ENCODE measurements around the gene IL9. TPM values are rescaled to one million over a fixed set of nuclear protein-coding genes. Genes with fewer than 3 reads are reported as not detected.
"Not testable (repeated sequence)": the region's sequence is repeated elsewhere in the genome, so short reads cannot be mapped to it uniquely, and the experiment has no call there.

IL9 gene
- total RNA-seq, 8 experiments from 2014 or later, result not detected

- Histone ChIP-seq H3K4me1 (replicated peaks in 1 of 2) (peaks cover 0 to 15% of the 10 kb centered on the region in 2 donors), H3K27ac (no peak overlapping the region), H3K4me3 (no peak overlapping the region)
- WGBS, 10 experiments, result 80 to 100% (median 97%) methylated on average over 1 to 2 of the region's 2 CpGs; no CpG with 5 or more reads in 6 of the 10 experiments
- ATAC-seq (replicated peaks in 6 of 8), result no peak
- in situ Hi-C loops (cut with MboI; ENCODE audit: low pct_unique_long_range_greater_than_20kb in 2 of 9, low sequenced_read_pairs in 9 of 9, unreplicated experiment in 9 of 9), result no loop called here
Observed at GRCh38 chr5:135862744-135863143, 32.9 kb downstream of the IL9 start.

DNA sequence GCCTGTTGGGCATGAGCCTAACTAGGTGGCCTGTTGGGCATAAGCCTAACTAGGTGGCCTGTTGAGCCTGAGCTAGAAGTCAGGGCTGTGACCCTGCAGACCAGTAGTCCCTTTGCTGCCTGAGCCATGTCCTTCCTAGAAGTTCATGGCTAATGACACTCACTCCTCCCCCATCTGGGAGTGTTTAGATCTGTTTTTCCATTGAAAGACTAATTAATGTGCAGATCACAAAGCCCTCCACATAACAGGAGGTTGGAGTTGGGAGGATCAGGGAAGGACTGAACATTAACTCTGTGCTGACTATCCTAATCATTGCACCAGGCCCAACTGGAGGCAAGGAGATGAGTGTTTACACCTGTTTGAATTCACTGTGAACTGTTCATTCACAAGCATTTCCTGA, 33.6 kb downstream of the IL9 start:
- no peak overlapping the region for H3K27ac ChIP-seq
- in situ Hi-C loops (cut with MboI; ENCODE audit: low pct_unique_long_range_greater_than_20kb in 2 of 9, low sequenced_read_pairs in 9 of 9, unreplicated experiment in 9 of 9), result no loop called here
- peaks cover 0 to 15% of the 10 kb centered on the region in 2 donors for H3K4me1 ChIP-seq (replicated peaks in 1 of 2)
- ATAC-seq (replicated peaks in 6 of 8), result peak in 1 of 8 experiments; percentile 85
- H3K4me3 ChIP-seq, result no peak overlapping the region

- ATAC-seq (replicated peaks in 6 of 8), result peak in 1 of 8 experiments; percentile 14
- in situ Hi-C loops (cut with MboI; ENCODE audit: low pct_unique_long_range_greater_than_20kb in 2 of 9, low sequenced_read_pairs in 9 of 9, unreplicated experiment in 9 of 9), result no loop called here
- H3K4me3 ChIP-seq, result no peak overlapping the region
- peaks cover 0 to 15% of the 10 kb centered on the region in 2 donors for H3K4me1 ChIP-seq (replicated peaks in 1 of 2)
- whole genome bisulfite sequencing, 10 experiments, result 33 to 100% (median 83%) methylated on average over 1 of the region's 1 CpG; no CpG with 5 or more reads in 1 of the 10 experiments
- H3K27ac ChIP-seq, result no peak overlapping the region
Observed at GRCh38 chr5:135861641-135862040, 34.0 kb downstream of the IL9 start.

DNA sequence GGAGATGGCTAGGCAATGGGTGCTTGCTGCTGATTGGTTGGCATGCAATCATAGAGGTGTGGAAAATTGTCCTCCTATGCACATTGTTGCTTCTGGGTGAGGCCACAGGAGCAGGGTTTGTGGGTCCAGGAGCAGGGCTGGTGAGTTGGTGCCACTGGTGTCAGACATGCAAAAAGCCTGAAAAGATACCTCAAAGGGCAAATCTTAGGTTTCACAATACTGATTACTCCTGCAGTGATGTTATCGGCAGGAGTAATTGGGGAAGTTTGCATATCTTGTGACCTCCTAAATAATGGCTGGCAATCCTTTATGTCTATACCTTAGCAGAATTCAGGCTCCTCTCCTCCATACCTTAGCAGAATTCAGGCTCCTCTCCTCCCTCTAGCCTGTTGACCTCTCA, 36.0 kb downstream of the IL9 start:
- Histone ChIP-seq H3K27ac (no peak overlapping the region), H3K4me3 (no peak overlapping the region), H3K4me1 (replicated peaks in 1 of 2) (no peaks in the 10 kb centered on the region)
- WGBS, 10 experiments, result 67 to 100% (median 92%) methylated on average over 1 of the region's 1 CpG; no CpG with 5 or more reads in 6 of the 10 experiments
- in situ Hi-C loops (cut with MboI; ENCODE audit: low pct_unique_long_range_greater_than_20kb in 2 of 9, low sequenced_read_pairs in 9 of 9, unreplicated experiment in 9 of 9), result no loop called here
- ATAC-seq (replicated peaks in 6 of 8), result no peak

- H3K4me1 ChIP-seq (replicated peaks in 1 of 2); H3K27ac ChIP-seq; H3K4me3 ChIP-seq; in situ Hi-C loops (cut with MboI; ENCODE audit: low pct_unique_long_range_greater_than_20kb in 2 of 9, low sequenced_read_pairs in 9 of 9, unreplicated experiment in 9 of 9); ATAC-seq (replicated peaks in 6 of 8): not testable (repeated sequence)
- 20 to 86% (median 50%) methylated on average over 1 to 3 of the region's 3 CpGs; no CpG with 5 or more reads in 4 of the 10 experiments for WGBS, 10 experiments
Observed at GRCh38 chr5:135859186-135859585, 36.5 kb downstream of the IL9 start.

DNA sequence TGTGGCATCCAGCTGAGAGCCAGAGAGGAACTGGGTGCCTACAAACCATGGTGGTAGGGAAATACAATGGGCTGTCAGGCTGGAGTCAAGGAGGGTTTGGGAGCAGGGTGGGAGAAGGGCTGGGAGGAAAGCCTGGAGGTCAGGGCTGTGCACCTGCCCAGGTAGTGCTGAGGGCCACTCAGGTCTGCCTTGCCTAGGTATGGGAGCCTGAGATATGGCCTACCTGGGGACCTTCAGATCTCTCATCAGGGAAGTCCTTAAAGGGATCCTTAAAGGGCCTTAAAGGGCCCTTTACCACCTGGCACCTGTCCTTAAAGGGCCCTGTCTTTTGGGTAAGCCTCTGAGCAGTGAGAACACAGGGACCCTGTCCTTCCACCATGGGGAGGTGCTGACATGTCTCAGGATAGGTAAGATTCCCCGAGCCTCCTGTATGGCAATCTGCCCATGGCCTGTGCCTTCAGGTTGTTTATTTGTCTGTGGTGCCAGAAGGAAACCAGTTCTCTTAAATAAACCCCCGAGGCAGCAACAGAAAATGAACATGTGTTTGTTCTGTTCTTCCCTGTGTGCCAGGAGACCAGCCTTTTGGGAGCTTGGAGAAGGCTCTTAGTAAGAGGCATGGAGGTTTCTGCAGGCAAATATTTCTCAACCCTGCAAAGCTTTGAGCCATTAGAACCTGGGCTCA, 37.9 kb downstream of the IL9 start:
- Histone ChIP-seq H3K4me1 (replicated peaks in 1 of 2) (no peaks in the 10 kb centered on the region), H3K4me3 (no peak overlapping the region), H3K27ac (no peak overlapping the region)
- in situ Hi-C loops (cut with MboI; ENCODE audit: low pct_unique_long_range_greater_than_20kb in 2 of 9, low sequenced_read_pairs in 9 of 9, unreplicated experiment in 9 of 9), result no loop called here
- 15 to 67% (median 45%) methylated on average over 1 to 2 of the region's 2 CpGs; no CpG with 5 or more reads in 4 of the 10 experiments for WGBS, 10 experiments
- no peak for ATAC-seq (replicated peaks in 6 of 8)

GRCh38 chr5:135851915-135852845, 43.5 kb downstream of the IL9 start:
- WGBS, 10 experiments, result 0 to 100% (median 74%) methylated on average over 1 to 15 of the region's 34 CpGs; no CpG with 5 or more reads in 2 of the 10 experiments
- H3K27ac ChIP-seq, result no peak overlapping the region
- H3K4me3 ChIP-seq, result no peak overlapping the region
- H3K4me1 ChIP-seq (replicated peaks in 1 of 2), result no peaks in the 10 kb centered on the region
- in situ Hi-C loops (cut with MboI; ENCODE audit: low pct_unique_long_range_greater_than_20kb in 2 of 9, low sequenced_read_pairs in 9 of 9, unreplicated experiment in 9 of 9), result no loop called here
- peak in 2 of 8 experiments; percentile 43 to 63 for ATAC-seq (replicated peaks in 6 of 8)

DNA sequence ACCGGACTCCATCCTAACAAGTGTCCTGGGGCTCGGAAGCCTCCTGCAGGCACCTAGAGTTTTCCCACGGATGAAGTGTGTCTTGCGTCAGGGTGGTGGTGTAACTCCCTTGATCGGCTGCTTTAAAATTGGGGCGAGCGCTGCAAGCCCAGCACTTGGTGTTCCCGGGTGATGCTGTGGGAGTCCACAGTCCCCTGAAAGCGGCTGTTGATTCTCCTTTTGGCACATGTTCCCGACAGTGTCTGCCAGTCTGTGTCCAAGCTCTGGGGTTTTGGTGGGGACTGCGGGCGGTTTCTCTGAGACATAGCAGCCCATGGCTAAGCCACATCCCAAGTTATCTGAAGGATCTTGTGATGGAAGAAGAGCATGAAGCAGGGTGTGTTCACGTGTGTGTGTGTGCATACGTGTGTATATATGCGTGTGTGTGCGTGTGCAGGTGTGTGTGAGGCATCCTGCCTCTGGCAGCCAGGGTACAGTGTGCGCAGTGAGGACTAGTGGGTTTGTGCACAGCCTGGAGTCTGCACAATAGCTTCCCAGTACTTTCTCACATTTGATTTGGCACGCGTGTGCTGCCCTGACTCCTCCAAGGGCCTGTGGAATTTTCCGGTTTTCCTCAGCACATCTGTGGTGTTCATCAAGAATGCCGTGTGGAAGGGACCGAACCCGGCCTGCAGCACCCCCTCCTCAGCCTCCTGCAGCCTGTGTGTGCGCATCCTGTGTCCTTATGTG, 44.3 kb downstream of the IL9 start:
- H3K4me1 ChIP-seq (replicated peaks in 1 of 2), result no peaks in the 10 kb centered on the region
- 50 to 100% (median 62%) methylated on average over 1 to 10 of the region's 24 CpGs; no CpG with 5 or more reads in 3 of the 10 experiments for WGBS, 10 experiments
- no peak overlapping the region for H3K4me3 ChIP-seq
- in situ Hi-C loops (cut with MboI; ENCODE audit: low pct_unique_long_range_greater_than_20kb in 2 of 9, low sequenced_read_pairs in 9 of 9, unreplicated experiment in 9 of 9), result no loop called here
- no peak overlapping the region for H3K27ac ChIP-seq
- no peak for ATAC-seq (replicated peaks in 6 of 8)

DNA sequence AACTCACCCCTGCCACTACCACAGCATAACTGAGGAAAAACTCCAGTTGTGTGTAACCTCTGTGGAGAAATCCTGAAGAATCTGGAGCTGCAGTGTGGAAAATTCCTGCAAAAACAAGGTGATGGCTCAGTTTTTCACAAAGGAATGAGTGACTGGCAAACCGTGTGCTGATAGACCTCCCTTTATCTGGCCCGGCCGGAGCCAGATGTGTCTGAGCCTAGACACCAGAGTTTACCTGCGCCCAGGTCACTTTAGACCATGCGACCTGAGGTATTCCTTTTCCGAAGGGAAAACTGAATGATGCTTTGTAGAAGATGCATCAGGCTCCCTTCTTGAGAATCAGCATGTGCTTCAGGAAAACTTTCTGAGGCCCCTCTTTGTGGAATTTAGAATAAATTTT, 45.0 kb downstream of the IL9 start:
- WGBS, 10 experiments, result 80 to 100% (median 87%) methylated on average over 1 to 3 of the region's 6 CpGs; no CpG with 5 or more reads in 4 of the 10 experiments
- H3K4me1 ChIP-seq (replicated peaks in 1 of 2), result no peaks in the 10 kb centered on the region
- no peak overlapping the region for H3K4me3 ChIP-seq
- in situ Hi-C loops (cut with MboI; ENCODE audit: low pct_unique_long_range_greater_than_20kb in 2 of 9, low sequenced_read_pairs in 9 of 9, unreplicated experiment in 9 of 9), result no loop called here
- ATAC-seq (replicated peaks in 6 of 8), result no peak
- no peak overlapping the region for H3K27ac ChIP-seq

- Histone ChIP-seq H3K27ac (no peak overlapping the region), H3K4me3 (no peak overlapping the region), H3K4me1 (replicated peaks in 1 of 2) (no peaks in the 10 kb centered on the region)
- WGBS, 10 experiments, result 76 to 100% (median 79%) methylated on average over 1 to 6 of the region's 9 CpGs; no CpG with 5 or more reads in 6 of the 10 experiments
- in situ Hi-C loops (cut with MboI; ENCODE audit: low pct_unique_long_range_greater_than_20kb in 2 of 9, low sequenced_read_pairs in 9 of 9, unreplicated experiment in 9 of 9), result no loop called here
- no peak for ATAC-seq (replicated peaks in 6 of 8)
Observed at GRCh38 chr5:135850231-135850630, 45.4 kb downstream of the IL9 start.

DNA sequence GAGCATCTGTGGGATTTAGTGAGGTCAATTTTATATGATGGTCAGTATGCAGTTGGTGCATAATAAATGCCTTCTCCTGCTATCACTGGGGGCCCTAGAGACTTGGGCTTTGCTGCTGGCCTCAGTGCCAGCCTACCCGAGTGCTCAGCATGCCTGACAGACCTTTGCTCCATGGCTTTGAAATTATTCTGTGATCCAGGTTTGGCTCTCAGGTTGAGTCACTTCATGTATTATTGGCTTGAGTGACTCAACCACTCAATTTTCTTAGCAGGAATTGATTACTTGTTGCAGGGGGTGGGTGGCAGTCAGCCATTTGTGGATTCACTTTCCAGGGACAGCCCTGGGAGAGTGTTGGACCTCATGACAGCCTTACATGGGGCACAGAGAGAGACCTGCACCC, 47.7 kb downstream of the IL9 start:
- Histone ChIP-seq H3K4me1 (replicated peaks in 1 of 2) (no peaks in the 10 kb centered on the region), H3K4me3 (no peak overlapping the region), H3K27ac (no peak overlapping the region)
- no peak for ATAC-seq (replicated peaks in 6 of 8)
- 67 to 100% (median 88%) methylated on average over 1 of the region's 1 CpG; no CpG with 5 or more reads in 7 of the 10 experiments for WGBS, 10 experiments
- in situ Hi-C loops (cut with MboI; ENCODE audit: low pct_unique_long_range_greater_than_20kb in 2 of 9, low sequenced_read_pairs in 9 of 9, unreplicated experiment in 9 of 9), result loop anchor here in 6 of 9 experiments (25.0 kb wide), 3 partner anchors 111 to 386 kb away; partner anchors contain the start of gene TIFAB (in 2 of the 6)

DNA sequence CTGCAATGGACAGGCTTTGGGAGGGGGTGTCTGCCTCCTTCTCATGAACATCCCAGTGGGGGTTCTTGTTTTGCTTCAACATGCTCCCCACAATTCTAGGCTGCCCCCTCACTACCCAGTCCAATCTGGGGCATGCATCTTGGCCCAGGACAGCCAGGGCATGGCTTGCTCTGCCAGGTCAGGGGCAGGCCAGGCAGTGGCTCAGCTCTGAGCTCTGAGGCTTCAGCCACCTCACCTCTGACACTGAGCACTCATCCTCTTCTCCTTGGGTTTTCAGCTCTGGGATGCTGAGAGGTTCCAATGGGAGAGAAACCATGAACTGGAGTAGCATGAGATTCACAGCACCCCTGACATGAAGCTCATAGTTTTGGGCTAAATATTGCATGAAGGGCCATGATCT, 49.3 kb downstream of the IL9 start:
- in situ Hi-C loops (cut with MboI; ENCODE audit: low pct_unique_long_range_greater_than_20kb in 2 of 9, low sequenced_read_pairs in 9 of 9, unreplicated experiment in 9 of 9), result loop anchor here in 6 of 9 experiments (25.0 kb wide), 3 partner anchors 109 to 384 kb away; partner anchors contain the start of gene TIFAB (in 2 of the 6)
- ATAC-seq (replicated peaks in 6 of 8), result no peak
- no peaks in the 10 kb centered on the region for H3K4me1 ChIP-seq (replicated peaks in 1 of 2)
- no peak overlapping the region for H3K27ac ChIP-seq
- no peak overlapping the region for H3K4me3 ChIP-seq
